Activated gamma-delta T cell treated with Interleukin-2 at 50 U/mL for 16 hours (primary cell): ENCODE measurements around the gene ZNF784.

Experiments
- DNase-seq: peaks from one replicate; pipeline ENCODE4 v3.0.0-alpha.2; 2020

ZNF784 gene

GRCh38 chr19:55655648-55656040 is 31.3 kb upstream of the ZNF784 start:
- DNase-seq: no peak

DNA sequence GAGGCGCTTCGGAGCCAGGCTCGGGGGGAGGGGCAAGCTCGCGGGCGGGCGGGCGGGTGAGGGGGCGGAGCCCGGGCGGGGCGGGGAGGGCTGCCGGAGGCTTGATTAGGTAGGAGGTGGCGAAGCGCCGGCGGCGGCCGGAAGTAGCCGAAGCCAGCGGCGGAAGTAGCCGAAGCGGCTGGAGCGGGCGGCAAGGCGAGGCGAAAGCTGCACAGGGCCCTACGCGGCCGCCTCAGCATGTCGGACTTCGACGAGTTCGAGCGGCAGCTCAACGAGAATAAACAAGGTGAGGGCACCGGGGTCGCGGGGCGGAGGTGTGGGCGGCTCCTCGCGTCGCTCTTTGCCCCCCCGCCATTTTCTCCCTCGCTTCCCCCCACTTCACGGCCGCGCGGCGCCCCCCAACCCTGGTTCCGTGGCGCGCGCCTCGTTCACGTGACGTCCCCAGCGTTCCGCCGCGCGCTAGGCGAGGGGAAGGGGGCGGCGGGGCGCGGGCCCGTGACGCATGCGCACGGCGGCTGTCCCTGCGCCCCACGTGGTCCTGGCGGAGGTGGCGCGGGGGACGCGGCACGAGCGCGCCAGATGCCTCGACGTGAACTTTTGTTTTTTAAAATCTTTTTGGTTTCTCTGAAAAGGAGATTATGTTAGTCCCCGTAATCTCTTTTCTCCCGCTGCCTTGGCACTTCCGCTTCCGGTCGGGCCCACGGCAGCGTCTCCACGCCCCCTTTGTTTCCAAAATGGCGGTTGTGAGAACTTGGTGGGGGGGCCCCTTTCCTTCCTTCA is 30.7 kb upstream of the ZNF784 start, which contains the start of gene U2AF2:
Gene U2AF2, plus strand, starts transcription at position 168 of the 780 bp plus-strand sequence. Its CDS starts 70 bp downstream, at position 238.
- DNase-seq: peak; percentile 97

- peak; percentile 99 for DNase-seq
Measured at GRCh38 chr19:55654323-55654867, 30.0 kb upstream of the ZNF784 start.

DNA sequence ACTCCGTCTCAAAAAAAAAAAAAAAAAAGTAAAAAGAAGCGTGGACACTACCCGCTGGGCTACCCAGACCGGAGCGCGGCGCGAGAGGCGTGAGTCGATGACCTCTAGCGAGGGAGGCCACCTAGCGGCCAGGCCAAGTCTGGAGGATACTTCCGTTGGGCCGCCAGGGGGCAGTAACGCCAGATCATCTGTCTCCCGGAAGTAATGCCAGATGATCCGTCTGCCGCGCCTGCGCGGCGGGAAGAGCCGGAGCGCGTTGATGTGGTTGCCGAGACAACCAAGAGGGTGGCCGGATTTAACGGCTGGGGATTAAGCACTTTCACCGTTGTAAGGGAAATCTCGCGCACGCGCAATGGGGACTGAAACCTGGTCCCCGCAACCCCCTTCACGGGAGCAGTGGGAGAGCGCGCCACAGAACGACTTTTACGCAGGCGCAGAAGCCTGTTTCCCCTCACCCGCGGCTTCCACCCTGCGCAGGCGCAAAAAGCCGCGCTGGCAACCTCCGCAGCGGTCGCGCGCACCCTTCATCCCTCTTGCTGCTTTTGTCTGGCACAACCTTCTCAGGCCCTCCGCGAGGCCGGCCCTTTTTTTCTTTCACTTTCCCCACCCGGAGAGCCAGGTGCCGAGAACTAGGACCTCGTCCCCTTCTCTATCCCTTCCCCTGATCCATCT is 29.4 kb upstream of the ZNF784 start:
- peak; percentile 99 for DNase-seq

- no peak for DNase-seq
Measured at GRCh38 chr19:55652311-55653128, 28.2 kb upstream of the ZNF784 start.

GRCh38 chr19:55651236-55651635 is 26.9 kb upstream of the ZNF784 start:
- no peak for DNase-seq

DNA sequence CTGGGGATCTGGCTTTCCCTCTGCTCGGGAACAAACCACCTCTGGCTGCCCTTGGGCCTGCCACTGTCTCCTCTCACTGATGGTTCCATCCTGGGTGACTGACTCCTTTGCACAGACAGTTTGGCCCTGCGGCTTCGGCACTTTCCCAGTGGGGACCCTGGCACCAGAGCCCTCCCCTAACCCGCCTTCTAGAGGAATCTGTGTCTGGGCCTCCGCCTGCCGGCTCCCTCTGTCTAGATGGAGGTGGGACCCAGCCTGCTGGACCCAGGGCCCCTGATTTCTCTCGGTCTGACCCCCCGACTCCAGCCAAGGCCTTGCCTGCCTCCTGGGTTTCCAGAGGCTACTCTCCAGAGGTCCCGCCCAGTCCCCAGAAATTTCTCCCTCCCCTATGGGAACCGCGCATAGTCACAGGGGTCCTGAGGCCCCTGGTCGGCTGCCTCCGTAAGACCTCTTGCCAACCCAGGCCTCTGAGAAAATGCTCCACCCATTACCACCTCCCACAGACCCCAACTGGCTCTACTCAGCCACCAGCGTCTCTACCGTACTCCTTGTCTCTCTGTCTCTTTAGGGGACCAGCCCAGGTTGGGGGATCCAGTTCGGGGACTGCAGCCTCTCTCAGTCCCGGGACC is 26.4 kb upstream of the ZNF784 start:
- no peak for DNase-seq

DNA sequence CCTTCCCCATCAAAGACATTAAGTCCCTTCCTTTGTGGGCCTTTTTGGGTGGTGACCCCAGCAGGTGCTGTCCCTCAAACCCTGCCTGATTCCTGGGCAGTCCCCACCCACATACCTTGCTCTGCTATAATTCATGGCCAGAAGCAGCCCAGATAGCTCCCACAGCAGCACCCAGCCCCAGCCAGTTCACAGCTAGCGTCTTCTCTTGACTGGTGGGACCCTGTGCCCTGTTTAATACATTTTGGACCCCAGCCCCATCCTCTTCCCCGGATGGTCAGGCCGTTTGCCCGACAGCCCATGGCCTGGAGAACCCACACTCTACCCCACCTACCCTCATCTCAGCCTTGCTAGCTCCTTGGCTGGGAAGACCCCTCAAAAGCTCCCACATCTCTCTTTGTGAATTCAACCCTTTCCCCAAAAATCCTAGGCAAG is 25.8 kb upstream of the ZNF784 start:
- no peak for DNase-seq

GRCh38 chr19:55649268-55650125 is 25.1 kb upstream of the ZNF784 start:
- DNase-seq: no peak

DNA sequence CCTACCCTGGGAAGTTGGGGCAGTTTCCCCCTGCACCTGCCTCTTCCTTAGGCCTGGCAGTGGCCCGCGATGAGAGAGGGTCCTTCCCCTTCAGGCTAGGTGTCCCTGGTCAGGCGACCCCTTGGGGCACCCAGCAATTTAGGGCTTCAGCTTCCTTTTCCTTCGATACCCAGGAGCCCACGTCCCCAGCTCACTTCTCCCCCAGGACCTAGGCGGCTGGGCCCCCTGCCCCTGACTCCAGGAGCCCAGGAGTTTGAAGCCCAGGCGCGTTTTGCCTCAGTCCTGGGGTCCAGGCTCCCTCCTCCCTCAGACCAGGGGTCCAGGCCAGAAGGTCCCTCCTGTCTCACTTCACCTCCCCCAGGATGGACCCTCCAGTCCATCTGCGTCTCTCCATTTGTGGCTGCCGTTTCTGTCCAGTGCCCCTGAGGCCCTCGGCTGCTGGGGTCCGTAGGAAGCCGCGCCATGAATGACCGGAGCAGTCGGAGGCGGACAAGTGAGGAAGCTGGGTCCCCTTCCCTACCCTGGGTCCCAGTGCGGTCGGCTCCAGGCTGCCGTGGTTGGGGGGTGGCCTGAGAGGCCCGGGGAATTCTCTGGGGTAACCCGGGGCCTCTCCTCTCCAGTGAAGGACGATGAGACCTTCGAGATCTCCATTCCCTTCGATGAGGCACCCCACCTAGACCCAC is 24.4 kb upstream of the ZNF784 start:
- no peak for DNase-seq

DNA sequence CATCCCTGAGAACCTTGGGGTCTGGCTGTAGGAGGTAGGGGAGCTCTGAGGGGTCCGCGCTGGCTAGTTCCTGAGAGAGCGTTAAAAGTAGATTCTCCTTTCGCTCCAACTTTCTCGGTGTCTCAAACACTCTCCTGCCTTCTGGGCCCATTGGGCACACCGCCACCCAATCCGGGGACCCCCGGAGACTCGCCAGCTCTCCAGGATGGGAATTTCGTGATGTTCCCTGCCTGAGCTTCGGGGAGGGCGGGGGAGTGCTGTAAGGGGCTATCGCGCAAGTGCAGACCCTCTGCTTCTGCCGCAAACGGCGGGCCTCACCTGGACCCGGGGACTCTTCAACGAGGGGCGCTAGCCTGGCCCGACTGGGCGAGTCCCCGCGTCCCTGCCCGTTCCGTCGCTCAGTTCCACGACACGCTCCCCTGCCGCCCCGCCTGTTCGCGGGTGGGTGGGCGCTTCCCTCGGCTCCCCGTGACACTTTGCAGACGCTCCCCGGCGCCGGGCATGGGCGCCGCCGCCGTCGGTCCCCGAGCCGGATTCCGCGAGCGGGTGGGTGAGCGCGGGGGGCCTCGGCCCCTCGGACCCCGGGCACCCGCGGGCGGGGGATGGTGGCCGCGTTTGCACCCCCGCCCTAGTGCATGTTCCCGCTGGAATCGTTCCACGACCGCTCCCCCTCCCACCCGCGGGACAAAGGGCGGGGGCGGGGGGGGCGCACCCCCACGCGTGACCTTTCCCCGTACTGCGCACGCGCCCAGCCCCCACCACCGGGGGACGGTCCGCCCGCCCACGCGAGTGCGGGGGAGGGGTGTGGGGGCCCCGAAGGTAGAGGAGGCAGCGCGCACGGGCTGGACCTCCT is 23.6 kb upstream of the ZNF784 start, which contains the start of gene CCDC106:
Gene CCDC106, plus strand, starts transcription at position 481 of the 853 bp plus-strand sequence. CDS start 835 bp downstream, outside the sequence.
- peak; percentile 43 for DNase-seq

DNA sequence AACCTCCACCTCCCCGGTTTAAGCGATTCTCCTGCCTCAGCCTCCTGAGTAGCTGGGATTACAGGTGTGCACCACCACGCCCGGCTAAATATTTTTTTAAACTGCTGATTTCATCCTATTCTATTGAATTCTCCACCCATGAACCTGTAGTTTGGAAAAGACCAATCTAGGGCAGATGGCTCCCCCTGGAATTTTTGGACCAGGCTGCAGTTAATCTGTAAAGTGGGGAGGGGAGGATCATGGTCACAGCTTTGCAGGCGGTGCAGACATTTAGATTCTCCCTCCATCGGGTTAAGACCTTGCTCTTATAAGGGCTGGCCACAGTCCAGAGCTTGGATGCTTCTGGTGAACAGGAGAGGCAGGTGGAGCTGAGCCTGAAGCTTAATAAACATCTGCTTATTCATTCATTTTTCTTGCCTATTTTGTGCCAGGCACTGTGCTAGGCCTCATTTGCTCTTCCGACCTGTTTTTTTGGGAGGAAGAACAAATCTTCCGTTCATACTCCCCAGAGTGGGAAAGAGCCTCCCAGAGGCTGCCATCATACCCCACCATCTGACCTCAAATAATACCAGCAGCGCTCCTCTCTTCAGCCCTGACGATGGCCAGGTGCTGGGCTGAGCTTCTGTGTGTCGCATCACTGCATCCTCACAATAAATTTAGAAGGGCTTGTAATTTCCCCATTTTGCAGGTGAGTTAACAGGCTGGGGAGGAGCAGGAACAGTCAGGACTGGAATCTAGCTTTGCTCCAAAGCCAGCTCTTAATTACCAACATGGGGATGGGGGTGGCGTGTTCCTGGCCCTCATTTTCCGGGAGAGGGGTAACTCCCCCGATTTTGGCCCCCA is 22.7 kb upstream of the ZNF784 start:
- no peak for DNase-seq

DNA sequence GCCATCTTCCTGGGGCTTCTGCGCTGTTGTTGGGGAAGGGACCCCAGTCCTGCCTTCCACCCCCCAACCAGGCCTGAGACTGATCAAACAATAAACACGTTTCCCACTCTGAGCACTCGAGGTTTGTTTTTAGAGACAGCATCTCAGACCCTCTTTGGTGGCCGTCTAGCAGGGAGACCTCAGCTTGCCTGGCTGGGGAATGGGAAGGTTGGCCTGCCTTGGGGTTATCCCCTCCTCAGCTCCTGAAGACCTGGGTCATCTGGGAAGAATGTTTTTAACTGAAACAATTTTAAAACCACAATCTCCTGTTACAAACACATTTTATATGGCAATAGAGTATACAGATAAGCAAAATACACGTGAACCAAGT is 21.1 kb upstream of the ZNF784 start:
- no peak for DNase-seq

DNA sequence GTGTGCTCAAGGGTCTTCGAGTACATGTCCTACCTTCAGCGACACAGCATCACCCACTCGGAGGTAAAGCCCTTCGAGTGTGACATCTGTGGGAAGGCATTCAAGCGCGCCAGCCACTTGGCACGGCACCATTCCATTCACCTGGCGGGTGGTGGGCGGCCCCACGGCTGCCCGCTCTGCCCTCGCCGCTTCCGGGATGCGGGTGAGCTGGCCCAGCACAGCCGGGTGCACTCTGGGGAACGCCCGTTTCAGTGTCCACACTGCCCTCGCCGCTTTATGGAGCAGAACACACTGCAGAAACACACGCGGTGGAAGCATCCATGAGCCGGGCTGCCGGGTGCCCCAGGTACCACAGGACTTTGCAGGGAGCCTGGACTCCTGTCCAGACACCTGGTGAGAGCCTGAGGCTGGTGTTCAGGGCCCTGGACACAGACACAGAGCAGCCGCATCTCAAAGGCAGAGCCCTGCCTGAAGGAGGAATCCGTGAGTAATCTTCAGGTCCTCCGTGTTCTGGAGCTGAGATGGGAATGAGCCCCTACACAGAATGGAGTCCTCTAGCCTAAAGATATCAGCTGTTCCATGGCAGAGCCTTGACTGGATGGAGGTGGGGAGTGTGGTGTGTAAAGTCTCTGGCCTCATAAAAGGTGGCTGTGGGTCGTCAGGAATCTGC is 20.6 kb upstream of the ZNF784 start:
- no peak for DNase-seq

- DNase-seq: no peak
Measured at GRCh38 chr19:55644191-55644833, 19.9 kb upstream of the ZNF784 start.

DNA sequence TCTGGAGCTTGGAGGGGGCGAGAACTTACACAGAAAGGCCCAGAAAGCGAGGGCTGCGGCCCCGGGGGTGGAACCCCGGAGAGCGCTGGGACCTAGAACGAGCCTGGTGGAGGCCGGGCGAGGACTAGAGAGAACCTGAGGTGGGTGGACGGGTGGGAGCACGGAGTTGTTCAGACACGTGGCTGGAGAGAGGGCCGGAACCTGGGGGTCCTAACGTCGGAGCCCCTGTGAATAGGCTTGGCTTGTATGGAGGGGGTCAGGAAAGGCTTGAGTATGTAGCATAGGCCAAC is 19.5 kb upstream of the ZNF784 start:
- DNase-seq: no peak

GRCh38 chr19:55643003-55643886 is 18.9 kb upstream of the ZNF784 start, which contains the start of gene ZNF581:
Gene ZNF581, plus strand, starts transcription at chr19:55643649. Its CDS starts 923 bp downstream, at chr19:55644572.
- DNase-seq: peak; percentile 77
